Right lobe of liver (tissue), 6 donors: ENCODE results near the gene PARP8. TPM values are rescaled to one million over a fixed set of nuclear protein-coding genes. Genes with fewer than 3 reads are reported as not detected.

Experiments used
- ATAC-seq, 4 donors: fragments of 200-7000 bp; cut with Tn5 transposase; one replicate each; pipeline ENCODE4 v1.9.1; 2020; ENCODE audit warnings: mild to moderate bottlenecking in 4 of 4, moderate library complexity in 4 of 4
- DNase-seq, 3 donors: peaks; one replicate each; pipeline ENCODE4 v3.0.0-alpha.2; 2020
- H3K27ac ChIP-seq, 3 donors: fragments of 200-600 bp; one replicate each; pipeline ENCODE4 v1.8.0; 2022
- H3K27me3 ChIP-seq, 2 donors: fragments of 200-600 bp; one replicate each; pipeline ENCODE4 v1.8.0; 2022
- H3K36me3 ChIP-seq, 4 donors: fragments of 200-600 bp; sonication (generic) in 1 of 4; one replicate each; pipeline versions ENCODE4 v1.5.1 to v1.8.0; 2017 to 2022; ENCODE audit warnings: control low read depth in 1 of 4
- H3K4me1 ChIP-seq, 4 donors: fragments of 200-600 bp; sonication (generic) in 1 of 4; one replicate each; pipeline versions ENCODE4 v1.5.1 to v1.8.0; 2017 to 2022; ENCODE audit warnings: control low read depth in 1 of 4
- H3K4me3 ChIP-seq, 3 donors: fragments of 200-600 bp; one replicate each; pipeline ENCODE4 v1.8.0; 2022
- H3K9me3 ChIP-seq, 4 donors: fragments of 200-600 bp; sonication (generic) in 1 of 4; one replicate each; pipeline versions ENCODE4 v1.5.1 to v1.8.0; 2017 to 2022; ENCODE audit warnings: control low read depth in 1 of 4
- CTCF ChIP-seq, 4 donors: fragments of 200-600 bp in 3 of 4; fragments of 450-650 bp in 1 of 4; IDR thresholded peaks; one replicate each; pipeline versions ENCODE4 v1.5.1 to v1.8.0; 2016 to 2022; ENCODE audit warnings: antibody characterized with exemption in 4 of 4, mild to moderate bottlenecking in 2 of 4
- POLR2A ChIP-seq: fragments of 450-650 bp; IDR thresholded peaks from one replicate; pipeline ENCODE4 v1.6.1; 2017; ENCODE audit warnings: antibody characterized with exemption, mild to moderate bottlenecking
- WGBS: methylation state at CpG from one replicate; pipeline ENCODE4 v1.1.6; 2018; ENCODE audit warnings: low coverage, low lambda C conversion rate; ENCODE audit not compliant: insufficient coverage; ENCODE audit errors: missing lambda C conversion rate; 5-methylcytosine and 5-hydroxymethylcytosine counted together
- intact Hi-C, 2 donors: fragments of 100-400 bp; cut with DNase I; formaldehyde crosslinking; loops; one replicate each; pipeline versions ENCODE4 v1.11.2 to v1.14.1; 2022
- total RNA-seq, 6 experiments: library from RNA; depleted of rRNA in 2 of 6; stranded (reverse); fragments of >200 nt in 2 of 6; fragmentation: NEBNext Ultra II Directional in 3 of 6; extraction: Animal tissue kit (Norgen Biotek cat#: 25700) in 3 of 6; gene quantifications; one replicate each; pipeline versions ENCODE4 v1.1.0 to v1.2.4, GENCODE V29; 2016 to 2023
- donor health status: DM: no; HTN: yes; CAD: no.
- donor health status: DM: no; HTN: no; CAD: no.
- donor health status: DM: no; HTN: no; CAD: no.
- donor health status: DM: no; HTN: yes; CAD: no.
- donor health status: DM: no; HTN: yes; CAD: no.

The PARP8 gene
- total RNA-seq, 6 experiments from 2014 or later = 4.9 to 14.1 (median 10.1) TPM

DNA sequence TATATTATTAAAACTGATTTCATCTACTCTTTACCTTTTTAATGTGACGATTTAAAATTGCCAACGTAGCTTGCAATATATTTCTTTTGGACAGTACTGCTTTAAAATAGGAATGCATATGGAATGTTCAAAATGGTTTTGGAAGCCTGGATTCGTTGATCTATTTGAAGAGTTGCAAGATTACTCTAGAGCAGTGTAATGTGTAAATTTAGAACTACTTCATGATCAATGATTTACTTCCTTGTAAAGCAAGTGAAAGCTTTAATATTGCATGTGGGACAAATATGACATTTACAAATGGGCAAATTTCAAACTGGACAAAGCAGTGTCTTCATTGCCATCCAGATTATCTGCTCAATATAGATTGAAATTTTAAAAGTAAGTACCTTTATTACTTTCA is 38.3 kb downstream of the PARP8 start:
- Histone ChIP-seq H3K27me3 (no peaks in the 10 kb centered on the region), H3K27ac (no peak overlapping the region), H3K9me3 (no peaks in the 10 kb centered on the region), H3K4me1 (no peaks in the 10 kb centered on the region), H3K36me3 (no peaks in the 10 kb centered on the region), H3K4me3 (no peak overlapping the region)
- no peak for TF ChIP-seq CTCF (IDR thresholded peaks at IDR 0.05)
- peak in 1 of 4 donors; percentile 45 for ATAC-seq
- intact Hi-C loops = no loop called here
- WGBS = 66% methylated on average over 3 of the region's 3 CpGs
- DNase-seq = no peak

GRCh38 chr5:50709471-50709870 is 43.0 kb downstream of the PARP8 start:
- no peak for TF ChIP-seq CTCF (IDR thresholded peaks at IDR 0.05)
- no peak for TF ChIP-seq POLR2A
- ATAC-seq = no peak
- H3K4me1 ChIP-seq = peaks cover 0 to 15% (median 0%) of the 10 kb centered on the region in 4 donors
- no peaks in the 10 kb centered on the region for H3K27me3 ChIP-seq
- H3K9me3 ChIP-seq = no peaks in the 10 kb centered on the region
- WGBS = 35% methylated on average over 1 of the region's 1 CpG
- intact Hi-C loops = no loop called here
- H3K4me3 ChIP-seq = no peak overlapping the region
- no peaks in the 10 kb centered on the region for H3K36me3 ChIP-seq
- no peak overlapping the region for H3K27ac ChIP-seq
- no peak for DNase-seq

DNA sequence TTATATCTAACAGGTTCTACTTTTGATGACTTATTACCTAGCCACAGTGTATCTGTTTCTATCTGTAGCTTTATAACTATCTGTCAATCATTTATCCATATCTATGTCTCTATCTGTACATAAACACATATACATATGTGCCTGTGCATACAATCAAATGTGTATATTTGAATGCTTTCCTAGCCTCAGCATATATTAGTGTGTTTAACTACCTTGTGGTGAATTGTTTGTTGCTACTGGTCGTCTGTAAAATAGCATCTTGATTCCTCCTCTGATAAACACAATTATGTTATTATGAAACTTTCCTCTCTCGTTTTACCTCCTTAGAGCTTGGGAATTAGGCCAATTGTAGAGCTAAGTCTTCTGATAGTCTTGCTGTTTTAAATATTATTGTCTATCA is 44.4 kb downstream of the PARP8 start:
- no peak for ATAC-seq
- 3% methylated on average over 2 of the region's 2 CpGs for WGBS

DNA sequence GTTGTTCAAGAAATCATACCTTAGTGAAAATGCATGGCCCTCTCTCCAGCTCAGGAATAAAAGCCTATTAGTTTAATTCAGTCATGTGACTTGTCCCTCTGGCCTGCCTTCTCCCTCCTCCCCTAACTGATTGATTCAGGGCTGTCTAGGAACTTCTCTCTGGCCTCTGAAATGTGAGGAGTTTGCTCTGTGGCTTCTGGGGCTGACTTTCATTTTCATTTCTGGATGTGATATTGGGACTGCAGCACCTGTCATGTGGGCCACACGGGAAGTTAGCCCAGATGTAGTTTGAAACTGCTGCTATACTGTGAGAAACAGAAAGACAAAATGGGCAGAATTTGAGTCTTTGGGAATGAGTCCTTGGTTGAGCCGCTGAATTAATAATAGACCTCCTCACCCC is 44.8 kb downstream of the PARP8 start:
- peak overlapping the region in 2 of 3 donors; percentile 17 to 20 for H3K4me3 ChIP-seq
- no peaks in the 10 kb centered on the region for H3K27me3 ChIP-seq
- ATAC-seq = peak; percentile 99 to 100 (median 100)
- WGBS = 44% methylated on average over 2 of the region's 2 CpGs
- H3K27ac ChIP-seq = peak overlapping the region in 2 of 3 donors; percentile 34 to 47
- peak; percentile 45 to 73 (median 57) for DNase-seq
- no peaks in the 10 kb centered on the region for H3K9me3 ChIP-seq
- peaks cover 0 to 15% (median 0%) of the 10 kb centered on the region in 4 donors for H3K4me1 ChIP-seq
- intact Hi-C loops = no loop called here
- no peaks in the 10 kb centered on the region for H3K36me3 ChIP-seq
- no peak for TF ChIP-seq POLR2A
- TF ChIP-seq CTCF (IDR thresholded peaks at IDR 0.05) = no peak

More for the DNA sequence above, 44.4 kb downstream of the PARP8 start:
- Histone ChIP-seq H3K36me3 (no peaks in the 10 kb centered on the region), H3K4me1 (peaks cover 0 to 15% (median 0%) of the 10 kb centered on the region in 4 donors), H3K27me3 (no peaks in the 10 kb centered on the region), H3K27ac (peak overlapping the region in 2 of 3 donors; percentile 26 to 34), H3K9me3 (no peaks in the 10 kb centered on the region), H3K4me3 (peak overlapping the region in 2 of 3 donors; percentile 17 to 20)
- no peak for DNase-seq
- intact Hi-C loops = no loop called here
- TF ChIP-seq POLR2A (no peak), CTCF (IDR thresholded peaks at IDR 0.05) (no peak)

DNA sequence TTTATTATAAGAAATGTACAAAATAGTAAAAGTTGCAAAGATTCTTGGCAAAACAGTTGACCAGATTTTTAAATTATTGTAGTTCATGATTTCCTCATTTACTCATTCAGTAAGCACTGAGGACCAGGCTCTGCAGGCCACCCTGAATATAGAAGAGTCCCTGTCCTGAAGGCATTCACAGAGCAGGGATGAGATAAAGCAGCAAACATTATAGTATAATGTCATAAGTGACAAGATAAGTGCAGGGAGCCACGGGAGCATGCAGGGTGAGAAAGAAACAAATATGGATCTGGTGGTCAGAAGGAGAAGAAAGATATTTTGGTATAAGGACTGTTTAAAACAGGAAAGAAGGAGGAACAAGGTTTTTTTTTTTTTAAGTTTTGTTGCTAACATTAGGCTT is 46.0 kb downstream of the PARP8 start:
- Histone ChIP-seq H3K9me3 (no peaks in the 10 kb centered on the region), H3K4me3 (no peak overlapping the region), H3K4me1 (peaks cover 0 to 19% (median 0%) of the 10 kb centered on the region in 4 donors), H3K36me3 (no peaks in the 10 kb centered on the region), H3K27me3 (no peaks in the 10 kb centered on the region), H3K27ac (no peak overlapping the region)
- intact Hi-C loops = no loop called here
- DNase-seq = no peak
- ATAC-seq = no peak
- 53% methylated on average over 1 of the region's 1 CpG for WGBS
- TF ChIP-seq POLR2A = no peak
